Measurements from ENCODE around the gene MSI2. TPM values are rescaled to one million over a fixed set of nuclear protein-coding genes. Genes with fewer than 3 reads are reported as not detected.

Gene MSI2
- total and polyA plus RNA-seq, 2 donors (not counting 1 experiment from before 2014, with no cell fraction given): 16.1 to 196 TPM

- no peak overlapping the region for H2AFZ ChIP-seq (ENCODE audit: insufficient read depth, low read depth, low read length, poor library complexity, severe bottlenecking)
- no peak overlapping the region for H3K4me2 ChIP-seq (replicated peaks; ENCODE audit: low read depth, low read length, poor library complexity, severe bottlenecking)
- 98% methylated on average over 12 of the region's 16 CpGs for WGBS (ENCODE audit: insufficient coverage)
- no peak for ATAC-seq (ENCODE audit: low read depth)
- H3K4me3 ChIP-seq (ENCODE audit: control extremely low read depth in 1 of 5, extremely low read depth in 1 of 5, insufficient read depth in 1 of 5, low read depth in 2 of 5, low read length in 4 of 5): no peak overlapping the region
- no peaks in the 10 kb centered on the region for H3K9me3 Mint-ChIP-seq (ENCODE audit: insufficient read depth)
- H3K79me2 ChIP-seq (ENCODE audit: control insufficient read depth, insufficient read depth, low read length): peaks cover 5% of the 10 kb centered on the region
- POLR2A ChIA-PET: no interaction called here
- H3K27me3 ChIP-seq (replicated peaks in 1 of 4; ENCODE audit: control extremely low read depth in 1 of 4, control insufficient read depth in 3 of 4, insufficient read depth in 4 of 4, low read length in 3 of 4): no peaks in the 10 kb centered on the region
- peaks cover 73% of the 10 kb centered on the region for H3K4me1 Mint-ChIP-seq
- no peaks in the 10 kb centered on the region for H4K20me1 ChIP-seq (ENCODE audit: control insufficient read depth, insufficient read depth, low read length, poor library complexity, severe bottlenecking)
- no peak overlapping the region for H3K9ac ChIP-seq (ENCODE audit: low read length)
- peaks cover 0 to under 1% of the 10 kb centered on the region in 2 experiments for H3K36me3 ChIP-seq (replicated peaks in 1 of 2; ENCODE audit: control extremely low read depth in 1 of 2, control insufficient read depth in 1 of 2, extremely low read depth in 1 of 2, insufficient read depth in 2 of 2, low read length in 1 of 2)
- no peaks in the 10 kb centered on the region for H3K9me3 ChIP-seq (ENCODE audit: control extremely low read depth in 1 of 3, control insufficient read depth in 2 of 3, insufficient read depth in 1 of 3, low read length in 2 of 3)
- DNase-seq: no peak
- H3K4me3 Mint-ChIP-seq: no peak overlapping the region
- CTCF ChIA-PET: interaction anchor here (1.3 to 5.2 kb wide), 3 partner anchors 29 to 74 kb away, joined by 4 to 33 read pairs (median 10); no protein-coding TSS in a partner anchor
- no peaks in the 10 kb centered on the region for H3K27me3 Mint-ChIP-seq
- peak overlapping the region; percentile 46 for H3K27ac Mint-ChIP-seq
- peaks cover 62 to 78% of the 10 kb centered on the region in 2 donors for H3K4me1 ChIP-seq (ENCODE audit: control insufficient read depth in 2 of 2, insufficient read depth in 2 of 2, low read length in 2 of 2)
- intact Hi-C loops (cut with micrococcal nuclease): no loop called here
- no peak overlapping the region for H3K27ac ChIP-seq (ENCODE audit: low read length in 2 of 2)
- TF ChIP-seq EZH2 (IDR thresholded peaks at IDR 0.05; ENCODE audit: borderline replicate concordance, insufficient read depth, low read depth, low read length, poor library complexity, severe bottlenecking) (no peak), CTCF (IDR thresholded peaks at IDR 0.05) (no peak)
These were observed 370.3 kb downstream of the MSI2 start for GRCh38 chr17:57626520-57627210.

GRCh38 chr17:57627591-57627990 lies 371.3 kb downstream of the MSI2 start:
- Histone ChIP-seq H3K4me1 (ENCODE audit: control insufficient read depth in 2 of 2, insufficient read depth in 2 of 2, low read length in 2 of 2) (peaks cover 55 to 71% of the 10 kb centered on the region in 2 donors), H3K79me2 (ENCODE audit: control insufficient read depth, insufficient read depth, low read length) (peaks cover 5% of the 10 kb centered on the region), H3K9me3 (ENCODE audit: control extremely low read depth in 1 of 3, control insufficient read depth in 2 of 3, insufficient read depth in 1 of 3, low read length in 2 of 3) (no peaks in the 10 kb centered on the region), H3K4me3 (ENCODE audit: control extremely low read depth in 1 of 5, extremely low read depth in 1 of 5, insufficient read depth in 1 of 5, low read depth in 2 of 5, low read length in 4 of 5) (no peak overlapping the region), H4K20me1 (ENCODE audit: control insufficient read depth, insufficient read depth, low read length, poor library complexity, severe bottlenecking) (no peaks in the 10 kb centered on the region), H3K27me3 (replicated peaks in 1 of 4; ENCODE audit: control extremely low read depth in 1 of 4, control insufficient read depth in 3 of 4, insufficient read depth in 4 of 4, low read length in 3 of 4) (no peaks in the 10 kb centered on the region), H3K36me3 (replicated peaks in 1 of 2; ENCODE audit: control extremely low read depth in 1 of 2, control insufficient read depth in 1 of 2, extremely low read depth in 1 of 2, insufficient read depth in 2 of 2, low read length in 1 of 2) (peaks cover 0 to 4% of the 10 kb centered on the region in 2 experiments), H3K27ac (ENCODE audit: low read length in 2 of 2) (peak overlapping the region in 1 of 2 donors; percentile 1), H2AFZ (ENCODE audit: insufficient read depth, low read depth, low read length, poor library complexity, severe bottlenecking) (no peak overlapping the region), H3K4me2 (replicated peaks; ENCODE audit: low read depth, low read length, poor library complexity, severe bottlenecking) (peak overlapping the region; percentile 57), H3K9ac (ENCODE audit: low read length) (no peak overlapping the region)
- Mint-ChIP-seq H3K9me3 (ENCODE audit: insufficient read depth) (no peaks in the 10 kb centered on the region), H3K27ac (peak overlapping the region; percentile 92), H3K4me3 (peak overlapping the region; percentile 17), H3K4me1 (peaks cover 69% of the 10 kb centered on the region), H3K27me3 (no peaks in the 10 kb centered on the region)
- TF ChIP-seq CTCF (IDR thresholded peaks at IDR 0.05): no peak
- TF ChIP-seq EZH2 (IDR thresholded peaks at IDR 0.05; ENCODE audit: borderline replicate concordance, insufficient read depth, low read depth, low read length, poor library complexity, severe bottlenecking): no peak
- DNase-seq (no peak), ATAC-seq (ENCODE audit: low read depth) (no peak)
- ChIA-PET POLR2A (interaction anchor here (1.3 kb wide), 1 partner anchor 26 kb away, joined by 5 read pairs; no protein-coding TSS in a partner anchor), CTCF (interaction anchor here (2.5 kb wide), 1 partner anchor 75 kb away, joined by 10 read pairs; no protein-coding TSS in a partner anchor)
- 100% methylated on average over 4 of the region's 10 CpGs for WGBS (ENCODE audit: insufficient coverage)
- intact Hi-C loops (cut with micrococcal nuclease): no loop called here

All from B cell (primary cell).